Endodermal cell (in vitro differentiated cells): ENCODE measurements around the gene ANXA2R. TPM values are rescaled to one million over a fixed set of nuclear protein-coding genes. Genes with fewer than 3 reads are reported as not detected.
A peak's percentile ranks its signal among the peaks of the same experiment; 100 is the strongest.
"Not testable (repeated sequence)": the region's sequence is repeated elsewhere in the genome, so short reads cannot be mapped to it uniquely, and the experiment has no call there.

Experiments used
- DNase-seq: peaks from one replicate; pipeline ENCODE4 v3.0.0-alpha.2; 2017
- H3K27ac ChIP-seq: 2 replicates; pipeline ENCODE4 v1.5.1; 2013; ENCODE audit warnings: mild to moderate bottlenecking, low read depth, low read length, moderate library complexity
- H3K27me3 ChIP-seq: 2 replicates; pipeline ENCODE4 v1.6.1; 2013; ENCODE audit warnings: mild to moderate bottlenecking, low read length, moderate library complexity; ENCODE audit not compliant: insufficient read depth, control insufficient read depth, poor library complexity, severe bottlenecking
- H3K36me3 ChIP-seq: 2 replicates; pipeline ENCODE4 v1.7.0; 2013; ENCODE audit warnings: mild to moderate bottlenecking, low read length, moderate library complexity; ENCODE audit not compliant: control insufficient read depth, insufficient read depth
- H3K4me1 ChIP-seq: one replicate; pipeline ENCODE4 v1.7.0; 2013; ENCODE audit warnings: low read length; ENCODE audit not compliant: control insufficient read depth, insufficient read depth
- H3K4me3 ChIP-seq: 2 replicates; pipeline ENCODE4 v1.5.1; 2013; ENCODE audit warnings: mild to moderate bottlenecking, low read length, moderate library complexity
- H3K9ac ChIP-seq: 2 replicates; pipeline ENCODE4 v1.6.1; 2013; ENCODE audit warnings: mild to moderate bottlenecking, low read length, moderate library complexity; ENCODE audit not compliant: poor library complexity, severe bottlenecking; ENCODE audit errors: extremely low read depth
- H3K9me3 ChIP-seq: 2 replicates; pipeline ENCODE4 v1.6.1; 2013; ENCODE audit warnings: mild to moderate bottlenecking, low read length, moderate library complexity; ENCODE audit not compliant: control insufficient read depth
- H3K27ac Mint-ChIP-seq: 2 replicates; pipeline ENCODE4 v1.8.0; 2020; ENCODE audit warnings: mixed read lengths
- H3K27me3 Mint-ChIP-seq: 2 replicates; pipeline ENCODE4 v1.8.0; 2021; ENCODE audit warnings: mild to moderate bottlenecking, mixed read lengths; ENCODE audit not compliant: insufficient read depth
- H3K36me3 Mint-ChIP-seq: 2 replicates; pipeline ENCODE4 v1.8.0; 2020; ENCODE audit warnings: low read depth, mixed read lengths
- H3K4me1 Mint-ChIP-seq: 2 replicates; pipeline ENCODE4 v1.8.0; 2020; ENCODE audit warnings: mixed read lengths
- H3K4me3 Mint-ChIP-seq: 2 replicates; pipeline ENCODE4 v1.8.0; 2020; ENCODE audit warnings: mild to moderate bottlenecking, moderate library complexity, mixed read lengths
- H3K9me3 Mint-ChIP-seq: 2 replicates; pipeline ENCODE4 v1.8.0; 2020; ENCODE audit warnings: mild to moderate bottlenecking, mixed read lengths
- whole genome bisulfite sequencing, 2 experiments: methylation state at CpG; one replicate each; pipeline versions ENCODE4 v1.1.5 to v1.1.7; 2013; ENCODE audit warnings: missing lambda C conversion rate in 2 of 2, mixed read lengths in 1 of 2; ENCODE audit not compliant: insufficient coverage in 1 of 2, insufficient read length in 1 of 2; 5-methylcytosine and 5-hydroxymethylcytosine counted together
- total RNA-seq, 2 donors: library from RNA; stranded (reverse); fragmentation: NEBNext Ultra II Directional in 1 of 2; extraction: Animal tissue kit (Norgen Biotek cat#: 25700) in 1 of 2; gene quantifications; 2 replicates in 1 of 2; 3 replicates in 1 of 2; pipeline ENCODE4 v1.2.1, GENCODE V29; 2021
- TF ChIP-seq, protein P1 (sequence below): fragments of 200-600 bp; sonication (generic); conservative IDR thresholded peaks from 2 replicates; pipeline ENCODE4 v1.5.0; 2021; ENCODE audit warnings: antibody characterized with exemption, mild to moderate bottlenecking

ANXA2R gene
- total RNA-seq, 2 donors from 2014 or later: 0.73 to 0.97 TPM

DNA sequence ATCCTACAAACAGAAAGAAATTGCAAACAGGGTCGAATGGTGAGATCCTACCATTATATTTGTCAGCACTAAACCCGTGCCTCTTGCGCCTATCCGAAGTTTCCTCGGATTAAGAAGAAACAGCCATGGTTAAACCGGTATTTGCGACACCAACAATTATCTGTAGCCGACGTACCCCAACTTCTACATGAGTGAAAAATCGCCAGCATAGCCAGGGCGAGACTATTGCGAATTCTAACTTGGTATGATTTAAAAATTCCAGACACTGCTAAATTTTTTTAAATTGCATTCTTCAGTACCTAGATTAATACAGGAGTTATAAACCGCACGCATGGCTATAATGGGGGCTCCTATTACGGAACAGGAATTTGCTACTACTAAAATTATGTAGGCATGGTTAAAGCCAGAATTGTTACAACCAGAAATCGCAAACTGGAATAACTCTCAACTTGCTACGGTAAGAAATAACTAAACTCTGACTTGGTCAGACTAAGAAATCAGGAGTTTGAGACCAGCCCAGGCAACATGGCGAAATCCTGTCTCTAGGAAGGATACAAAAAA lies 25.3 kb upstream of the ANXA2R start:
- Mint-ChIP-seq H3K4me1 (peaks cover 30% of the 10 kb centered on the region), H3K27ac (peak overlapping the region; percentile 99), H3K36me3 (peaks cover 16% of the 10 kb centered on the region), H3K27me3 (peaks cover 2% of the 10 kb centered on the region), H3K4me3 (peak overlapping the region; percentile 91), H3K9me3 (no peaks in the 10 kb centered on the region)
- Histone ChIP-seq H3K9ac (peak overlapping the region; percentile 90), H3K27me3 (no peaks in the 10 kb centered on the region), H3K36me3 (peaks cover 6% of the 10 kb centered on the region), H3K27ac (peak overlapping the region; percentile 93), H3K4me3 (peak overlapping the region; percentile 95), H3K4me1 (peaks cover 7% of the 10 kb centered on the region), H3K9me3 (no peaks in the 10 kb centered on the region)
- TF ChIP-seq, protein P1, sequence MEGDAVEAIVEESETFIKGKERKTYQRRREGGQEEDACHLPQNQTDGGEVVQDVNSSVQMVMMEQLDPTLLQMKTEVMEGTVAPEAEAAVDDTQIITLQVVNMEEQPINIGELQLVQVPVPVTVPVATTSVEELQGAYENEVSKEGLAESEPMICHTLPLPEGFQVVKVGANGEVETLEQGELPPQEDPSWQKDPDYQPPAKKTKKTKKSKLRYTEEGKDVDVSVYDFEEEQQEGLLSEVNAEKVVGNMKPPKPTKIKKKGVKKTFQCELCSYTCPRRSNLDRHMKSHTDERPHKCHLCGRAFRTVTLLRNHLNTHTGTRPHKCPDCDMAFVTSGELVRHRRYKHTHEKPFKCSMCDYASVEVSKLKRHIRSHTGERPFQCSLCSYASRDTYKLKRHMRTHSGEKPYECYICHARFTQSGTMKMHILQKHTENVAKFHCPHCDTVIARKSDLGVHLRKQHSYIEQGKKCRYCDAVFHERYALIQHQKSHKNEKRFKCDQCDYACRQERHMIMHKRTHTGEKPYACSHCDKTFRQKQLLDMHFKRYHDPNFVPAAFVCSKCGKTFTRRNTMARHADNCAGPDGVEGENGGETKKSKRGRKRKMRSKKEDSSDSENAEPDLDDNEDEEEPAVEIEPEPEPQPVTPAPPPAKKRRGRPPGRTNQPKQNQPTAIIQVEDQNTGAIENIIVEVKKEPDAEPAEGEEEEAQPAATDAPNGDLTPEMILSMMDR: no peak
- WGBS, 2 experiments: 5 to 8% methylated on average over 10 to 18 of the region's 18 CpGs
- no peak for DNase-seq

DNA sequence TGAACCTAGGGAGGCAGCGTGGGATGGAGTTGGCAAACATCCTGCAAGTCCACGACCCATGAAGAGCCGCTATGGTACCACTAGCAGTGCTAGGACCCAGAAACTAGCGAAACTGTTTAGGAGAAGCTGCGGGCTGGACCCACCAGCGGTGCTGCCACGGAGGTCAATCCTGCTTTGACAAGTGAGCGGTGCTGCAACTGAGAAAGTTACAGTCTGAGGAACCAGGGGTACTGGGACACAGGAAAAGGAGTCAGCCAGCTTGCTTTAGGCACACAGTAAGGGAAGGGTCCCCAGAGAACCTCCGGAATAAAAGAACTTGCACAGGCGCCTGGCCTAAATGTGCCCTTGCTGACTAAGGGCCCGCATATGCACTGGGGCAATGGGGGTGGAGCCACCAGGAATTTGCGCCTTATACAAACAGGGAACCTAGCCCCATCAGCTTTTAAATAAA lies 23.6 kb upstream of the ANXA2R start:
- Histone ChIP-seq H3K9me3 (peaks cover 4% of the 10 kb centered on the region), H3K4me3 (peak overlapping the region; percentile 95), H3K9ac (no peak overlapping the region), H3K36me3 (peaks cover under 1% of the 10 kb centered on the region), H3K27me3 (no peaks in the 10 kb centered on the region), H3K27ac (no peak overlapping the region), H3K4me1 (peaks cover 7% of the 10 kb centered on the region)
- WGBS, 2 experiments: 84 to 90% methylated on average over 10 to 12 of the region's 12 CpGs
- Mint-ChIP-seq H3K9me3 (peaks cover 4% of the 10 kb centered on the region), H3K36me3 (peaks cover 5% of the 10 kb centered on the region), H3K27me3 (peaks cover 9% of the 10 kb centered on the region), H3K4me1 (peaks cover 31% of the 10 kb centered on the region), H3K27ac (peak overlapping the region; percentile 99), H3K4me3 (peak overlapping the region; percentile 91)
- peak; percentile 76 for DNase-seq
- TF ChIP-seq, protein P1: no peak

DNA sequence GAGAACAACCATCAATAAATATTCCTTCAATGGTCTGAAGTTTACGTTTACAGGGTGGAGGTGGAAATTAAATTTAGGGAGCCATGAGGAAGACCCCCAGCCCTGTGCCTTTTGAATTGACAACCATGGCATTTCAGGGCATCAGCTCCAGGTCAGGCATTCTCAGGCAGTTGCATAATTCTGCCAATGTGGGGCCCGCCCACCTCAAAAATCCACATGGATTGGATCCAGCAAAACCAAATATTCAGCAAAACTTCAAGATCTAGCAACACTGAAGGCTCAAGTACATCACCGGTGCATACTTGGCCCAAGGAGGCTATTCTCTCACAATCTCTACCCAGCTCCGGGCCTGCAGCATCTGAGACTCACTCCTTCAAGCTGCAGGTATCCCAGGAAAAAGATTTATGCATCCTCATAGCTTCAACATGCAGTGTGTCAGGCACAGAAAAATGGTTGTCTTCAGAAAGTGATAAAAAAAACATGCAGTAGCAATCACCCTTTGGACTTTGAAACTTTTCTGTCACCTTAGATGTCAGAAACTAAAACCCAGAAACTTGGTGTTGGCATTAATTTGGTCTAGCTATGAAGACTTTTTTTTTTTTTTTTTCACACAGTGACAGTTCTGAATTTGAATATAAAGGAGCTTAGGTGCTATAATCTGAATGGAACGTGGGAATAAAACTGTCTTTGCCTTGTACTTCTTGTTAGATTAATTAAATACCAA lies 21.4 kb upstream of the ANXA2R start:
- Mint-ChIP-seq H3K27me3 (peaks cover 11% of the 10 kb centered on the region), H3K36me3 (no peaks in the 10 kb centered on the region), H3K9me3 (peaks cover 4% of the 10 kb centered on the region), H3K4me1 (peaks cover 34% of the 10 kb centered on the region), H3K4me3 (no peak overlapping the region), H3K27ac (no peak overlapping the region)
- Histone ChIP-seq H3K27ac (no peak overlapping the region), H3K36me3 (no peaks in the 10 kb centered on the region), H3K27me3 (no peaks in the 10 kb centered on the region), H3K4me3 (no peak overlapping the region), H3K9ac (no peak overlapping the region), H3K4me1 (no peaks in the 10 kb centered on the region), H3K9me3 (peaks cover 4% of the 10 kb centered on the region)
- DNase-seq: no peak
- TF ChIP-seq, protein P1: no peak
- WGBS, 2 experiments: 91 to 96% methylated on average over 4 to 5 of the region's 5 CpGs

DNA sequence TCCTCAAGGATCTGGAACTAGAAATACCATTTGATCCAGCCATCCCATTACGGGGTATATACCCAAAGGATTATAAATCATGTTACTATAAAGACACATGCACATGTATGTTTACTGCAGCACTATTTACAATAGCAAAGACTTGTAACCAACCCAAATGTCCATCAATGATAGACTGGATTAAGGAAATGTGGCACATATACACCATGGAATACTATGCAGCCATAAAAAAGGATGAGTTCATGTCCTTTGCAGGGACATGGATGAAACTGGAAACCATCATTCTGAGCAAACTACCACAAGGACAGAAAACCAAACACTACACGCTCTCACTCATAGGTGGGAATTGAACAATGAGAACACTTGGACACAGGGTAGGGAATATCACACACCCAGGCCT lies 19.9 kb upstream of the ANXA2R start:
- not testable (repeated sequence) for H3K27me3 ChIP-seq, H3K36me3 Mint-ChIP-seq, H3K27ac Mint-ChIP-seq, H3K9me3 ChIP-seq, H3K36me3 ChIP-seq, H3K4me3 ChIP-seq, H3K4me3 Mint-ChIP-seq, H3K9ac ChIP-seq, DNase-seq, H3K9me3 Mint-ChIP-seq, H3K27ac ChIP-seq, H3K4me1 ChIP-seq
- peaks cover 24% of the 10 kb centered on the region for H3K27me3 Mint-ChIP-seq
- 88% methylated on average over 2 of the region's 2 CpGs; no CpG with 5 or more reads in 1 of the 2 experiments for WGBS, 2 experiments
- H3K4me1 Mint-ChIP-seq: peaks cover 34% of the 10 kb centered on the region

DNA sequence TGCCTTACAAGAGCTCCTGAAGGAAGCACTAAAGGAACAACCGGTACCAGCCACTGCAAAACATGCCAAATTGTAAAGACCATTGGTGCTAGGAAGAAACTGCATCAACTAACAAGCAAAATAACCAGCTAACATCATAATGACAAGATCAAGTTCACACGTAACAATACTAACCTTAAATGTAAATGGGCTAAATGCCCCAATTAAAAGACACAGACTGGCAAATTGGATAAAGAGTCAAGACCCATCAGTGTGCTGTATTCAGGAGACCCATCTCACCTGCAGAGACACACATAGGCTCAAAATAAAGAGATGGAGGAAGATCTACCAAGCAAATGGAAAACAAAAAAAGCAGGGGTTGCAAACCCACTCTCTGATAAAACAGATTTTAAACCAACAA lies 15.0 kb upstream of the ANXA2R start:
- H3K4me3 Mint-ChIP-seq, H3K36me3 Mint-ChIP-seq, DNase-seq, H3K36me3 ChIP-seq, H3K9me3 ChIP-seq, H3K4me1 ChIP-seq, H3K4me3 ChIP-seq, H3K27ac Mint-ChIP-seq, H3K9ac ChIP-seq, H3K9me3 Mint-ChIP-seq, H3K27ac ChIP-seq: not testable (repeated sequence)
- 50 to 67% methylated on average over 1 of the region's 2 CpGs for WGBS, 2 experiments
- peaks cover 31% of the 10 kb centered on the region for H3K27me3 ChIP-seq
- Mint-ChIP-seq H3K27me3 (peaks cover 41% of the 10 kb centered on the region), H3K4me1 (peaks cover 20% of the 10 kb centered on the region)
